ENCODE data around the gene MYOZ1.

DNA sequence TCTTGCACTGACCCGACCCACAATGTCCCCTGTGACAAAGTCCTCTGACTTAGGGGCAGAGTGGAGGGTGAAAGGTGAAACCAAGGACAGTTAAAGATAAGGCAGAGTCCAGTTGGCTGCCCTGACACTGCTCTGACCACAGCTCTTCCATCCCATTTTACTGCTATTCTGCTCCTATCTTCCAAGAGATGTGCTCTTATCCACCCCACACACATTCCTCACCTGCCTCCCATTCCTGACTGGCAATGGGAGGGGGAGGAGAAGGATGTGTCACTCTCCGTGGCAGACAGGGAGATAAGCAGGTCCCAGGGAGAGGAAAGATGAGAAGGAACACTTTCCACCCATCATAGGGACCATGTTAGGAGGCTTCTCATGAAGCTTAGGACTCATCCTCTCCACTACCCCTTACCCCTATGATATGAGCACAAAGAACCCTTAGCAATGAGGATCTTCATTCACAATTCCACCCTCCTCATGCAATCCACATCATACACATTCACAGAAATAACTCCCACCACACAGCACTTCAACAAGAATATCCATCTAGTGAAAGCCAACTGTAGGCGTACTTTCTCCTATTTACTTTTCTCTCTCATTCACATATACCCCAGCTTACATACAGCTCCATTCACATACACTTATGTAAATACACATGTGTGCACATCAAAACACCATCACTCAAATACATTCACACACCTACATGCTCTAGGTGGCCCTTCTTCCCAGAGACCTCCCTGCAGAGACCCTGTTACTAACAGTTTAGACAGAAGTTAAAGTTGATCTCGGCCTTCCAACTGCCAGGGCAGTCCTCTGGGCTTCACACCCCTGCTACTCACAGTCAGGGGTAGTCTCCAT is 7.9 kb upstream of the MYOZ1 start:
- TF ChIP-seq GATA3 (IDR thresholded peaks at IDR 0.05; ENCODE audit: low read depth, low read length) (no peak), GATA2 (IDR thresholded peaks at IDR 0.05; ENCODE audit: low read depth, low read length) (no peak)
